Kidney tubule cell (primary cell): ENCODE data around the gene MYO10.

Source experiments
- DNase-seq: peaks from one replicate; pipeline ENCODE4 v3.0.0-alpha.2; 2018; ENCODE audit warnings: low spot score

Gene MYO10

DNA sequence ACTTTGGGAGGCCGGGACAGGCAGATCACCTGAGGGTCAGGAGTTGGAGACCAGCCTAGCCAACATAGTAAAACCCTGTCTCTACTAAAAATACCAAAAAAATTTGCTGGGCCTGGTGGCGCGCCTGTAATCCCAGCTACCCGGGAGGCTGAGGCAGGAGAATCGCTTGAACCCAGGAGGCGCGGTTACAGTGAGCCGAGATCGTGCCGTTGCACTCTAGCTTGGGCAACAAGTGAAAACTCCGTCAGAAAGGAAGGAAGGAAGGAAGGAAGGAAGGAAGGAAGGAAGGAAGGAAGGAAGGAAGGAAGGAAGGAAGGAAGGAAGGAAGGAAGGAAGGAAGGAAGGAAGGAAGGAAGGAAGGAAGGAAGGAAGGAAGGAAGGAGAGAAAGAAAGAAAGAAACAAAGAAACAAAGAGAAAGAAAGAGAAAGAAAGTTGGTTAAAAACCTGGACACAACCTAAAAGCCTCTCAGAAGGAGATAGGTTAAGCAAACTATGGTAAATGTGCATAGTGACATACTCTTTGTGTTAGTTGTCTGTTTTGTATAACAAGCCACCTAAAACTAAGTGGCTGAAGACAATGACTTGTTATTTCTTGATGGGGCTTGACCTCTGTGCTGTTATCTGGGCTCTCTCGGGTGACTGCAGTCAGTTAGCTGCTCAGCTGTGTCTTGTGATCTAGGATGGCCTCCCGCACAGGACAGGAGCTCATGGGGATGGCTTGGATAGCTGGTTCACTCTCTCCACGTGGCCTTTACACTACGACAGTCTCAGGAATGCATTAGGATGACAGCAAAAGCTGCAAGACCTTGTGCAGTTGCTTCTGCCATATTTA is 8.0 kb upstream of the MYO10 start:
- DNase-seq = no peak

DNA sequence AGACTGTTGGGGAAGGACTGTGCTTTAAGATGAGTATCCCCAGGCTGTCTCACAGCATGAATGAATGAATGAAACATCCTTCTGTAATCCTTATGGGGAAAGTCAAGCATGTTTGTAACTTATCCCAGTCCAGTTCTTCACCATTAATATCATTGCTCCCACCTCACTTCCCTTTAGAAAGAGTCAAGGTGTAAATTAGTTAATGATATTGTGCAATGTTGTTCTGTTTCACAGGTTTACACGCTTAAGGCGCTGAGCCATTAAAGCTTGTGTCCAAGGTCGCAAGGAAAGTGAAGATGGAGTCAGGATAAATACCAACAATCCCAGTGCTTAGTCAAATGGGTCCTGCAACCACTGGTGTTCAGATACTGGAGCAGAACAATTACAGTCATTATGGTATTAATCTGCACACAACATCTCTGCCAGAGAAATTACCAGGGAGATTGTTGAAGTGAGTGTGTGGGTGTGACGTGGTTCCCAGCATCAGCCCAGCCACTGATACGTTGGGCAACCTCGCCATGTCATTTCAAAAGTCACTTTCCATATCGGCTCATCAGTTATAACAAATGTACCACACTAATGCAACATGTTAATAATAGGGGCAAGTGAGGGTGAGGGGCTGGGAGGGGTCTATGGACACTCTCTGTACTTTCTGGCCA is 1.5 kb upstream of the MYO10 start:
- no peak for DNase-seq

DNA sequence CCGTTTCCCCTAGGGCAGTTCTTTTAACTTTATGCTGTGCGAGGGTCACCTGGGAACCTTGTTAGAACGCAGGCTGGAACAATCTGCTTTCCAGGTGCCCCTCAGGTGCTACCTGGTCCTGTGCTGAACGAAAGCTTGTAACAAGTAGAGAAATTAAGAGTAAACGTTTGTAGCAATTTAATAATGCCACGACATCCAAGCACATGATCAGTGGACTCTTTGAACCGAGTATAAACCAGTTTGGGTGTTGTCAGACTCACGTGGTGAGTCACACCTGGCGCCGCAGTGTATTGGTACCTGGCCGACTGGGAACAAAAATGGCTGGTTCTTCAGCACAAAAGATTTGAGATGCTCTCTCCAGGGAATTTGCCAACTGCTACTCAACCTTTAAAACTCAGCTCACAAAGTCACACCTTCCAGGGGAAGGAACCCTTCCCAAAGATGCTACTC is 926 bp upstream of the MYO10 start:
- peak; percentile 76 for DNase-seq

DNA sequence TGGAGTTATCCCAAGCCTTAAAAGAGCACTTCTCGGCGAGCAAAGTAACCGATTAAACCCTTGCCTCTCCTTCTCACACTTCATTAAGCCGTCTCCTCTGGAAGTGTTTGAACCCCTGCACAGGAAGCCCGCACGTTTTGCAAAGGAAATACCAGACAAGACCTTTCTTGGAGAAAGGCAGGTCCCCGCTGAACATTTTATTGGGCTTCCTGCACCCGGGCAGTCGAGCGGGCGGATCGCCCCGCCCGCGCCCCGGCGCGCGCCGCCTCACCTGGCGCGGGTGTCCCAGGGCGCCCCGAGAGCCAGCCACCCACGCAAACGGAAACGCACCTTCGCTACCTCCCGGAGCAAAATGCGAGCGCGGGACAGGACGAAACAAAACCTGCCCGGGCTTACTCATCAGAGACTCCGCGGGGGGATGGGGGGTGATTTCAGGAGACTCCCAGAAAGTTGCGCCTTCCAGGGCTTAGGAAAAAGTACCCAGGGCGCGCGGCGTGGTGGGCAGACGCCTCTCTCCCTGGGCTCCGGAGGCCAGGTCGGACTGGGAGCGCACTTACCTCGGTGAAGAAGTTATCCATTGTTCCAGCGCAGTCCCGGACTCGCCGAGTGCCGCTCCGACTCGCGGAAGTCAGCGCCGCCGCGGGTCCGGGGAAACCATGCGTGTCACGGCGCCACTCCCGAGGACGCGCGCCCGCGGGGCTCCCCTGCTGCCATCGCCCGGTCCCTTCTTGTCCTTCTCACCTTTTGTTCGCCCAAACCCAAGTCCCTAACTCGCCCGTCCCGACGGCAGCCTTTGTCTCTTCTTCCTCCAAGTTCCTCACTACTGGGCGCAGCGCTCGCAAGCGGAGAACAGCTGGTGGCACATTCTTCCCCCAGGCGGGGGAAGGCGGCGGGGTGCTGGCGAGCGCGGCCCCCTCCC is 598 bp downstream of the MYO10 start:
- DNase-seq = peak; percentile 69

DNA sequence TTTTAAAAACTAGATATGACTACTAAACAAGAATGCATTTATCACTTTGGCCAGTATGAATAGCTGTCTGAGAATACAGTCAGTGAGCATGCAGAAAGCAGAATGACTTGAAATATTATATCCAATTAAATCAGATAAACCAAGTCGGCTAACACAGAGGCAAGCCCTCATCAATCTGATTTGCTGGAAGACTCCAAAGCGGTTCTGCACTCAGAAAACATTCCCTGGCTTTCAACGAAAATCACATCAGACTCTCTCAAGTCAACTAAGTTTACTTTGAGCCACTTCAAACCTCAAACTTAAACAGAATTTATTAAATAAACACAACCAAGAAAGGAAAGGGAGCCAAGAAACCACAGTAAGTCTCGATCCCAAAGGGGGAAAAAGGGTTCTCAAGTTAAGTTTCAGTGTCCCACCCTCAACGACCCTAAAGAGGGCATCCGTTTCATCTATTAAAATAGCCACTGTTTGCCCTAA is 1.4 kb downstream of the MYO10 start:
- peak; percentile 25 for DNase-seq

DNA sequence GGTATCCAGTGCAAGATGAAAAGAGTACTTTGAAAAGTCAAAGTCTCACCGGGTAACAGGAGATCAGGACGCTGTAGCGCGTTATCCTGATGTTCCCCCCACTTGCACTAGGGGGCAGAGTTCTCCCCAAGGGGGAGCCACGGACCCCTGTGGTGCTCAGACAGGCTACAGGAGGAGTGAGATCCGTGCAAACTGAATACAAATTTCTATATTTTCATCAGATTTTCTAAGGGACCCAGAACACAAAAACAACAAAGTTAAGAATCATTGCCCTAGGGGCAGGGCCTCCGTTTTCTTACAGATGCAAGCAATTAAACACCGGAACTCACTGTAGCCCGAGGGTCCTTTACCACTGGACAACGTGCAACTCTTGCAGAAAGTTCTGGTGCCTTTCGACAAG is 2.0 kb downstream of the MYO10 start:
- peak; percentile 72 for DNase-seq

DNA sequence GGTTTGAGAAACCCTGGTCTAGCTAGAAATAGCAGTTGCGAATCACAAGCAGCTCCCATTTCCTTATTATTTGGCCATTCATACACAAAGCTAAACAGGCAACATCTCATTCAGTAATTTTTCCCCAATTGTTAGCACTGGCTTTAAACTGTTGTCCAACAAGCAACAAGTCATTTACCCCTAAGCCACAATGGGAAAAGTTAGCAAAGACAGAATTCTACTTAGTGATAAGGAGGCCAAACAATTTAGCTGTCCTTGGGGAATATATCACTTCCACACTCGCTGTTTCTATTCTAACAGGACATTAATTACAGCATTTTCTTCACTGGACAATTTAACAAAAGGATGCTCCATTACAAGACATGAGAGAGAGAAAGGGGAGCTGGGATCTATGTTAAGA is 2.8 kb downstream of the MYO10 start:
- DNase-seq = no peak

DNA sequence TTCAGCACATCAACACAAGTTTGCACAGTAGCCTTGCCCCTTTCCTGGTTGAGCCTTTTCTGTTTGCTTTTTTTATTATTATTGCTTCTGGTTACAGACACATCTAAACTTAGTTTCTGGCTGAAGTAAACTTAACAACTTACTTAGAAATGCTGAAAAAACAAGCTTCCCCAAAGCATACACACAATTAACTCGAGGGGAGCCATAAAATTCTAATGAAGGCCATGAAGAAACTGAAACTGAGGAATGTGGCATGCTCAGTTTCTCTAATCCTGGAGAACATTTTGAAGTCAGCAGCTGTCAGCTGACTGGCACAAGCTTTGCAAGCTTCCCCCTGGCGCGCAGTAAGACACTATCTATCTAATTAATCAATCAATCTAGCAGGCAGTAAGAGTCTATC is 3.7 kb downstream of the MYO10 start:
- DNase-seq = no peak

DNA sequence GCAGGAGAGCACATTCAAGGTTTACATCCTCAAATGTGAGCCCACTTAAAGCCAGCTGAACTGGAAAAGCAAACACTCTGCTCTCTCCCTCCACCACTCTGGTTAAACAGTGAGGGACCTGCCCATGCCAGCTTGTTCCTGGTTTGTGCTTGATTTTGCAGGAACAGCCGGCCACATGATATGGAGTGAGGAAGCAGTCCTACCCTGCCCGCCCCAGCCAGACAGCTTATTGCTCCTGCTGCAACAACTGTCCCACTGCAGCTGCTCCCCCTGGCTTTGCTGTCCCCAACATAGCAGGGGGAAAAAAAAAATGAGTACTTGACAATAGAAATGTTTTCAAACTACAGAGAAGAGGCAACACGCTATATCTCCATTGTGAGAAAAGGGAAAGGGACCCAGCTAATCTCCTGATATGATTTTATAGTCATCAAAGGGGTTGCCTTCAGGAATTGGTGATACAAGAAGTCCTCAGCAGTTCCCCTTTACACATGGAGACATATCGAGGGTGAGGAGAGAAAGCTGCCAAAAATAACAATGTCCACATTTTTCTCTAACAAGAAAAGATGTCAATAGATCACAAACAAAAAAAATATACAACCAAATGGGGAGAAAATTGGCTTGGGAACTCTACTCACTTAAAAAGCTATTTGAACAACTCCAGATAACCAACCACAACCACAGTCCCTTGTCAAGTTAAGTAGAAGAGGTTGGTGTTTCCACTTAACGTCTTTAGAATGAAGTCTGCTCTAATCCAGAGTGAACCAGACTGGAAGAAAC is 4.6 kb downstream of the MYO10 start:
- peak; percentile 45 for DNase-seq

DNA sequence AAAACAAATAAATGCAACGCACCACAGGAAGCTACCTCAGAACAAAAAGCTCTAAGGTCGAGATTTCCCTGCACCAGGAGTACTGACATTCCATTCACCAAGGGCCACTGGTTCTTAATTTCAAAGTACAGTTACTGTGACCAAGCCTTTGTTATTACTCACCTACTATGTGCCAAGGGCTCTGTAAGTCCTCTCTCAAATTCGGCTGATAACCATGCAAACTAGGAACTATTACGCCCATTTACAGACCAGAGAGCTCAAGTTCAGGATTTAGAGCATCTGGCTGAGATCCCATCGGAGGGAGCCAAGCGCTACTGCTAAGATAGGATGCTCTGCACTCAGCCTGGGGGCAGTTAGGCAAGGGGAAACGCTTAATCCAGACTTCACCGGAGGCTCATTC is 5.6 kb downstream of the MYO10 start:
- no peak for DNase-seq

DNA sequence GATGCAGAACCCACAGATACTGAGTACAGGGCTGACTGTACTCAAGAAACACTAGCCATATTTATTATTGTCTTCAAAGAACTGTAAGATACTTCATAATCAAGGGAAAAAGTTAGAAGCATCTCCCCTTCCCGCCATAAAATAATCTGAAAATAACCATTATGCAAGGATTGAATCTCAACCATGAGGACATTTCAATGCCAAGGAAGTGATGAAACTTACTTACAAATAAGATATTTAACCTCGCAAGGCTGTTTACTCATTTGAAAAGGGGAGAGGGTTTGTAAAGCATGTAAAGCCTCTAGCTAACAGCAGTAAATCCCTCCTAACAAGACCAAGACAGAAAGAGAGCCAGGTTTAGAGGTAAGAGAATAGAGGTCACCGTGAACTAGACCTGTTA is 6.3 kb downstream of the MYO10 start:
- DNase-seq = no peak

DNA sequence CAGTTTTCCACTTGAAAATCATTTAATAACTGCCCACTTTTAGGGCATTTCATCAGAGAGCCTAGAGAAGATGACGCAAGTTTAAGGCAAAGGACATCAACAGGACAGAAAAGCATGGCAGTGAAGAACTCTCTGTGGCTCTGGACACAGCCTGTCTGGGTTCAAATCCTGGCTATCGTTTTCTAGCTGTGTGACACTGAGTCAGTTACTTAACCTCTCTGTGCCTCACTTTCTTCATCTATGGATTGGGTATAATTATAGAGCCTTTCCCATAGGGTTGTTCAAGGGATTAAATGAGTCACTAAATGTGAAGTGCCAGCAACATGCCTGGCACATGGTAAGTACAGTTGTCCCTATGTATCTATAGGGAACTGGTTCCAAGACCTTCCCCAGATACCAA is 6.7 kb downstream of the MYO10 start:
- no peak for DNase-seq

DNA sequence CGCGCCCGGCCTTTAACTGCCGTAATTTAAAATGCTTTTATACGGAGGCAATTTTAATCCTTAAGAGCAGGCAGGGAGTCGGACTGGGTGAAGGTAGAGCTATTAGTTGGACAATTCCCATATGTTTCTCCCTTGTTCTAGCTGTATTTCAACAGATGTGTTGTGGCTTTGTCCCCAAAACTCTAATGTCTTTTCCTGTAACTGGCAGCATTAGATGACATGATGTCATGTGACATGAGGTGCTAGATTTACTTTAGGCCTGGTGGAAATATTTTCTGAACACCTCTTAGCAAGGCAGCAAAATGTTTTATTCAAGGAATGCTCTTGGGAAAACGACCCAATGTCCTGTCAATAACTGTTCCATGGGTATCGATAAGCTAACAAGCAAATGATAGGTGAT is 8.5 kb downstream of the MYO10 start:
- DNase-seq = no peak

DNA sequence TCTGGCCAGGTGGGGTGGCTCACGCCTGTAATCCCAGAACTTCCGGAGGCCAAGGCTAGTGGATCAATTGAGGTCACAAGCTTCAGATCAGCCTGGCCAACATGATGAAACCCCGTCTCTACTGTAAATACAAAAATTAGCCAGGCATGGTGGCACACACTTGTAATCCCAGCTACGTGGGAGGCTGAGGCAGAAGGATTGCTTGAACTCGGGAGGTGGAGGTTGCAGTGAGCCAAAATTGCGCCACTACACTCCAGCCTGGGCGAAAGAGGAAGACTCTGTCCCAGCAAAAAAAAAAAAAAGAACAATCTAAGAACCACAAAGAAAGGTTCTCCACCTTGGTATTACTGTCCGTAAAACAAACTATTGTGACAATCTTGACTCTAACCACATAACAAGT is 9.7 kb downstream of the MYO10 start:
- DNase-seq = no peak

DNA sequence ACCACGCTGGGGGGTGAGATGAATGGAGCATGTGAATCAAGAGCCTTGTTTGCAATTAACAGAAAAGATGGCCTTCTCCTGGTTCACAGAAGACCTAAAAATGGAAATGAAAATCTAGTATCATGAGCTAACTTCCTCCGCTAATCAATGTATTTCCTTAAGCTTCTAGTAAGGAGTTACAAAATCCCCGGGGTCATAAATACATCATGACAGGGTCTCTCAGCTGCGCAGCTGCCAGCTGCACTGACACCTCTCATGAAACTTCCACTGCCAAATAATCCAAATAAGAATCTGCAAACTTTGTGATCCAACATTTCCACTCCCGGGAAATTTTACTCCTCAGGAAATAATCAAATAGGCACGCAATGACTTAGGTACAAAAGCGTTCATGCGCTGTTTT is 11.9 kb downstream of the MYO10 start:
- no peak for DNase-seq

DNA sequence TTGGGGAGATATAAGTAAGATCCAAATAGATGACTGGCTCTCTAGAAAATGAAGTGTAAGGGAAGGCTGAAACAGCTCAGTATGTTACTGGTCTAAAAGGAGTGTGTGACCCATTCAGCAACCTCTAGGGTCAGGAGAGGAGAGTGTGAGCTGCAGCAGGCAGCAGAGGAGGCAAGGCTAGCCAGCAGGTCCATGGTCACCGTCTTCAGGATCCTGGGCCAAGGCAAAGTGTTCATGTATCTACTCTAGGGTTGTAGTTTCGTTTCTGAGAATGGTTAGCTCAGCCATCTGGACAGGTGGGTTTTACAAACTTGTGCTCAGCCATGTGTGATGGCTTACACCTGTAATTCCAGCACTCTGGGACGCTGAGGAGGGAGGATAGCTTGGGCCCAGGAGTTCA is 13.7 kb downstream of the MYO10 start:
- DNase-seq = peak; percentile 40

DNA sequence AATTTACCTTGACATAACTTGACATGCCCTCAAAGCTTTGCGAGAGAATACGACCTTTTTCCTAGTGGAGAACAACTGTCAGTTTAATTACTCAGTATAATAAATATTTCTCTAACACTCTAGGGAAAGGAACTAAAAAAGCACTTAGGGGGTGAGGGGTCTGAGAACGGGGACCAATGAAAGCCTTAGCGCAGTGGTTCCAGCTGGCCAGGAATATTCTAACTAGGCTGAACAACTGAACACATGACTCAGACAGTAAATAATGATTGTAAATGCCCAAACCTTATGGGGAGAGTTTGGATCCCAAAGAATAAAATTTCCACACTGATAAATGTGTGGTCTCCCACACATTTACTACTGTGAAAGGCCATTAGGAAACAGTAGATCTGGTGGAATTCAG is 14.9 kb downstream of the MYO10 start:
- DNase-seq = no peak

DNA sequence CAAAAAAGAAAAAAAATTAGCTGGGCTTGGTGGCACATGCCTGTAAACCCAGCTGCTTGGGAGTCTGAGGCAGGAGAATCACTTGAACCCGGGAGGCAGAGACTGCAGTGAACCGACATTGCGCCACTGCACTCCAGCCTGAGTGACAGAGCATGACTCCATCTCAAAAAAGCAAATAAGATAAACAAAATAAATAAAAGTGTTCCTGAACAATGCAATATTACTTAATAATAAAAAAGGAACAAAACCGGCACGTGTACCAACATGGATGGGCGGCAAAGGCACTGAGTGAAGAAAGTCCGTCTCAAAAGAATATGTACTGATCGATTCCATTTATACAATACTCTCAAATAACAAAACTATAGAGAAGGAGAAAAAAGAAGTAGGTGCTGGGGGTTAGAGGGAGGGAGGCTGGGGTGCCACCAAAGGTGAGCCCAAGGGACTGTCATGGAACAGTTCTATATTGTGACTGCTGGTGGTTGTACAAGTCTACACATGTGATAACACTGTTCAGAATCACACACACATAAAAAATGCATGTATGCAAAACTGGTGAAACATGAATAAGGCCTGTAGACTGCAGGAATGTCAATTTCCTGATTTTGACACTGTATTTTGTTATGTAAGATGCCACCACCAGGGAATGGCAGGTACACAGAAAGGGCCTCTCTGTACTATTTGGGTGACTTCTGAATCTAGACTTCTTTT is 15.8 kb downstream of the MYO10 start:
- no peak for DNase-seq

DNA sequence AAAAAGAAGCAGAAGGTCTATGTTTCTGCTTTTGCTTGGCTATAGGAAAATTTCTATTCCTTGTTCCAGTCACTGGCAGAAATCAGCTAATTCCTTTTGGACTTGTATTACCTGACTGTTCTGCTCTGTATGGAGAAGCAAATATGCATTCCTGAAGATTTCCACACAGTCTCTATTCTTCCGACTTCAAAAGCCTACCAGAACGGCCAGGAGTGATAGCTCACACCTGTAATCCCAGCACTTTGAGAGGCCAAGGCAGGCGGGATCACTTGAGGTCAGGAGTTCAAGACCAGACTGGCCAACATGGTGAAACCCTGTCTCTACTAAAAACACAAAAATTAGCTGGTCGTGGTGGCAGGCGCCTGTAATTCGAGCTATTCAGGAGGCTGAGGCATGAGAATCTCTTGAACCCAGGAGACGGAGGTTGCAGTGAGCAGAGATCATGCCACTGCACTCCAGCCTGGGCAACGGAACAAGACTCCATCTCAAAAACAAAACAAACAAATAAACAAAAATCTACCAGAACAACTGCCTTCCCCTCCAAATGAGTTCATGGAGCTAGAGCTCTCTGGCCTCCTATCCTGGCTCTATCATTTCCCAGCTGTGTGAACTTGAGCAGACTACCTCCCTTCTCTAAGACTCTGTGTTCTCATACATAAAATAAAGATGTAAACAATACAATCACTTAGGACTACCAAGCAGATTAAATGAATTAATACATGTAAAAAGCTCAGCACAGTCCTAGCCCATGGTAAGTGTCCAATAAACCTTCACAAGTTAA is 17.0 kb downstream of the MYO10 start:
- no peak for DNase-seq

DNA sequence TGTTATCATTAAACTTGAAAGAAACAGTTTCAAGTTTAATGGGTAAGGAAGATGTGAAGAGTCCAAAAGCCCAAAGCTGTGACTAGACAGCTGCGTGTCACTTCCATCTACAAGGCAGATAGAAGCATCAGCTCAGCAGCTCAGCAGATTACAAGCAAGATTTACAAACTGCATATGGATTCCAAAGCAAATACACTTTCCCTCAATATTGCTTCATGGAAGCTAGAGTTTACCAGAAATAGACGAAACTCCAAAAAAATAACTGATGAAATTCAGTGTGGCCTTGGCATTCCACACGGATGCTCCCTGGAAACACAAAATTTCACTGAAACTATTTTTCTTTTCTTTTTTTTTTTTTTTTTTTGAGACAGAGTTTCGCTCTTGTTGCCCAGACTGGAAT is 17.9 kb downstream of the MYO10 start:
- DNase-seq = no peak
